ENCODE results near the gene GGT6.
A peak's percentile ranks its signal among the peaks of the same experiment; 100 is the strongest.
"Not testable (repeated sequence)": the region's sequence is repeated elsewhere in the genome, so short reads cannot be mapped to it uniquely, and the experiment has no call there.

GGT6 gene

GRCh38 chr17:4560421-4560820 lies at the start of gene GGT6:
TSS of gene GGT6 (minus strand) at chr17:4560577. CDS start at chr17:4560521, 56 bp downstream.
- DNase-seq (ENCODE audit: low read depth, low spot score) = no peak

DNA sequence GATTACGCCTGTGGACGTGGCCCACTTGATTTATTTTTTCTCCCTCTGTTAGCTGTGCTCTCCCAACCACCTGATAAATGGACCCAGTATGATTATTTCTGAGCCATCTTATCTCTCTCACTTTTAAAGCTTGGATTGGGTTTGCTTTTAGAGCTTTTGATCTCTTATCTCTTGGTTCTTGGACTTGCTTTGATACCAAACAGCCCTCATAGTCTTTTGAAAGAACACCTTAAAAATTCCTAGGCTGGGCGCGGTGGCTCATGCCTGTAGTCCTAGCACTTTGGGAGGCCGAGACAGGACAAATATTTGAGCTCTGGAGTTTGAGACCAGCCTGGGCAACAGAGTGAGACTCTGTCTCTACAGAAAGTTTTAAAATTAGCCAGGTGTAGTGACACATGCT lies 49.8 kb upstream of the GGT6 start:
- no peak for DNase-seq (ENCODE audit: low read depth, low spot score)

DNA sequence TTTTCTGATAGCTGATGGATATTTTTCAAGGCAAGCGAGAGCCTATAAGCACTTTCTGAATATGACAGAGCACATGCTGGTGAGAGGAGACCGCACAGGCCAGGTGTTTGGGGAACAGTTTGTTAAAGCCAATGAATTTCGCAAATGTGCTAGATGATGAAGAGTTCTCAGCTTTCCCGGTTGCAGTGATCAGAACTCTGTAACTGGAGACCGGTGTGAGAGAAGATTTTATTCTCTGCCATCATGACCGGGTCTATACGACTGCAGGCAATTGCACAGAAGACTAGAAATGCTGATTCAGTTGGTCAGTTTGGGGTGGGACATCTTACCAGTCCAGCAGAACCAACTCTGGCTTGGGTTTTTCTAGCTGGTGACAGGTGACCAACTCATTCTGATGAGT lies 49.4 kb upstream of the GGT6 start:
- DNase-seq (ENCODE audit: low read depth, low spot score) = no peak

- DNase-seq (ENCODE audit: low read depth, low spot score) = peak; percentile 76
Observed at GRCh38 chr17:4607773-4608187, 47.4 kb upstream of the GGT6 start.

GRCh38 chr17:4607261-4607741 lies 46.9 kb upstream of the GGT6 start:
- DNase-seq (ENCODE audit: low read depth, low spot score) = no peak

DNA sequence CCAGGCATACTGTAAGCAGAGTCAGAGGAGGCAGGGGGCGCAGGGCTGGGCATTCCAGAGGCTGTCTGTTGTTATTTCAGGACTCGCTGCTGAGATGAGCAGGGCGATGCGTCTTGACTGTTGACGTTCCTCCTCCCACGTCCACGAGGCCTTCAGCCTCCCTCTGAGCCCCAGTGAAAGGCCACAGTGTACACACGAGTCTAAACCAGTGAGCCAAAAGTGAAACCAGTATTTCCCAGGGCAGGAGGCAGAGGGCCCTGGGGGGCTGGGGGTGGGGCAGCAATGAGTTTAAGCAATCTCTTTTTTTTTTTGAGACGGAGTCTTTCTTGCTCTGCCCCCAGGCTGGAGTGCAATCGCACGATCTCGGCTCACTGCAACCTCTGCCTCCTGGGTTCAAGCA lies 45.4 kb upstream of the GGT6 start:
- peak; percentile 96 for DNase-seq (ENCODE audit: low read depth, low spot score)

GRCh38 chr17:4604736-4605135 lies 44.4 kb upstream of the GGT6 start:
- DNase-seq (ENCODE audit: low read depth, low spot score) = not testable (repeated sequence)

- DNase-seq (ENCODE audit: low read depth, low spot score) = peak; percentile 80
Observed at GRCh38 chr17:4604111-4604644, 43.8 kb upstream of the GGT6 start.

DNA sequence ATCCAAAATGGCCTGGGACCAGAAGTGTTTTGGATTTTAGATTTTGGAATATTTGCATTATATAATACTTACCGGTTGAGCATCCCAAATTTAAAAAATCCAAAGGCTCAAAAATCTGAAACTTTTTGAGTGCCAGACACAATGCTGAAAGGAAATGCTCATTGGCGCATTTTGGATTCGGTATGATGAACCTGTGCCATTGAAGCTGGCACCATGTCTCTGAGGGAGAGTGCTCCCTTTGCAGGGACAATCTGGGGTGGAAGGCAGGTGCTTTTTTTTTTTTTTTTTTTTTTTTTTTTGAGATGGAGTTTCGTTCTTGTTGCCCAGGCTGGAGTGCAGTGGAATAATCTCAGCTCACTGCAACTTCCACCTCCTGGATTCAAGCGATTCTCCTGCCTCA lies 41.7 kb upstream of the GGT6 start:
- no peak for DNase-seq (ENCODE audit: low read depth, low spot score)

DNA sequence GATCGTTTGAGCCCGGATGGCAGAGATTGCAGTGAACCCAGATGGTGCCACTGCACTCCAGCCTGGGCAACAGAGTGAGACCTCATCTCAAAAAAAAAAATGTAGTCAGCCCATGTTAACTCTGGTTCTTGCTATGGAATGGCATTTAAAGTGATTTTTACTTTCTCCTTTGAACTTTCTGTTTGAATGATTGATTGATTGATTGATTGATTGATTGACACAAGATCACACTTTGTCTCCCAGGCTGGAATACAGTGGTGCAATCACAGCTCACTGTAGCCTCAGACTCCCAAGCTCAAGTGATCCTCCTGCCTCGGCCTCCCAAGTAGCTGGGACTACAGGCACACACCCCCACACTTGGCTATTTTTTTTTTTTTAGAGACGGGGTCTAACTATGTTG lies 40.9 kb upstream of the GGT6 start:
- DNase-seq (ENCODE audit: low read depth, low spot score) = no peak

- no peak for DNase-seq (ENCODE audit: low read depth, low spot score)
Observed at GRCh38 chr17:4600563-4600962, 40.2 kb upstream of the GGT6 start.

DNA sequence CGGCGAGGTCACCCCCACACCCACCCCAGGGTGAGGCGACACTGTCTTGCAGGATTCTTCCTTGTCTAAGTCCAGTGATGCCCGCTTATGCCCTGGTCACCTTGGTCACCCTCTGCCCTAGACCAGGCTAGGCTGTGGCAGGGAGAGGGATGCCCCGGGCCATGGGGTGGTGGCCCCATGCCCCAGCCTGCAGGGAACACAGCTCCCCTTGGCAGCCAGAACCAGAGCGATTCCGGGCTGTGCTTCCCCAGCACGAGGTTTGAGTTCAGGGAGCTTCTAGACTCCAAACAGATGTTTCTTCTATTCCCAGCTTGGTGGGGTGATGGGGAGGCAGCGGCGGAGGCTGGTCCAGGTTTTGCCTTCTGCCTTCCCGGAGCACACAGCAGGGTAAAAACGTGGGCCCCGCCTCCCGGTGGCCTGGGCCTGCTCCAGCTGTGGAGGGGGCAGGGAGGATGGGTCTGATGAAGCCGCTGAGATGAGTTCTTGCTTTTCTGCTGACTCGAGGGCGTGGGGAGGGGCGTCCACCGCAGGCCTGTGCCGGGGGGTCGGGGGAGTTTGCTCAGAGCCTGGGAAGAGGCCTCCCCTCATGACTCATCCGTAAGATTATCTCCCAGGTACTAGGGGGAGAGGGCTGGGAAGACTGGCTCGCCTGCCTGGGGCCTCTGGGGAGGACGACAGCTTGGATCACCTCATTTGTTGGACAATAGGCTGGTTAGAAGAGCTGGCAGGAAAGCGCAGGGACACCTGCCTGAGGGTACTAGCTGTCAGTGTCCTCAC lies 39.3 kb upstream of the GGT6 start:
- DNase-seq (ENCODE audit: low read depth, low spot score) = peak; percentile 78

DNA sequence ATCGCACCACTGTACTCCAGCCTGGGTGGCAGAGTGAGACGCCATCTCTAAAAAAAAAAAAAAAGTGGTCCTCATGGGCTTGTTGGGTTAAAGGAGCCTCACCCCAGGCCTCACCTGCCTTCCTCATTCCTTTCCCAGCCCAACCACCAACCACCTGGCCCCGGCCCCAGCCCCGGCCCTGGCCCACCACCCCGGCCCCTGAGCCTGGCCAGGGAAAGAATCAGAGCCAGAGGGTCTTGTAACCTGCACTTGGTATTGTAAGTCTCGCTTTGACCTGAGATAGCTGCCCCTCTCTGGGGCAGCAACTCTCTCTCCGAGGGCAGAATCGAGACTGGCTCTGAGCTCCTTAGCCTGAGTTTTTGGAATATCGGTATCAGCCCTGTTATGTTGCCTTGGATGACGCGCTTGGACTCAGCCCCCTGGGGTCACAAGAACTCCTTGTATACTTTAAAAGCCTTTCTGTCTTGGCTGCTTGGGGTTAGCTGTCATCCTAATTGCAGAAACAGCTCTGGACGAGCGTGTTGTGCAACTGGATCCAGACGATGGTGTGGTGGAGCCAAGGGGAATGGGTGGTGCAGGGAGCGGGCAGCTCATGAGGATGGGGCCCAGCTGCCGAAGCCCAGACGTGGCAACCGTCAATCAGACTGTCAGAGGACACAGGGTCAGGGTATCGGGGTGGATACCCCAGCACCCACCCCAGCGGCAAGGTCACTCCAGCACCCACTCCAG lies 38.6 kb upstream of the GGT6 start:
- DNase-seq (ENCODE audit: low read depth, low spot score) = no peak

DNA sequence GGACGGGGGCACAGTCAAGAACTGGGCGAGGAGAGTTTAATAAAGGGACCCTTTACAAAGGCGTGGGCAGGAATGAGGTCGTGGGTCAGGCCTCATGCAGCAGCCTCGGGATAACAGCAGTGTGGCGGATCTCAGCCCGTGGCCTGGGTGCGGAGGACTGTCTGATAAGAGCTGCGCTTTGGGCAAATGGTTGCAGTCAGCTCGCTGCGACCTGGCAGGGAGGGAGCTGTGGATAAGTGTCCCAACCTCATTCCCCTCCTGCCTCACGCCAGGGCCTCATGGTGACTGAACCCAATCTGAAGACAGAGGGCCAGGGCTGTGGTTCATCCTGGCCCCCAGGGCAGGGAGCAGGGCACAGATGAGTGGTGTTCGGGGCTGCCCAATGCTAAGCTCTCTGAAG lies 37.6 kb upstream of the GGT6 start:
- DNase-seq (ENCODE audit: low read depth, low spot score) = no peak

GRCh38 chr17:4596636-4597380 lies 36.4 kb upstream of the GGT6 start:
- DNase-seq (ENCODE audit: low read depth, low spot score) = no peak

- not testable (repeated sequence) for DNase-seq (ENCODE audit: low read depth, low spot score)
Observed at GRCh38 chr17:4595685-4596342, 35.4 kb upstream of the GGT6 start.

DNA sequence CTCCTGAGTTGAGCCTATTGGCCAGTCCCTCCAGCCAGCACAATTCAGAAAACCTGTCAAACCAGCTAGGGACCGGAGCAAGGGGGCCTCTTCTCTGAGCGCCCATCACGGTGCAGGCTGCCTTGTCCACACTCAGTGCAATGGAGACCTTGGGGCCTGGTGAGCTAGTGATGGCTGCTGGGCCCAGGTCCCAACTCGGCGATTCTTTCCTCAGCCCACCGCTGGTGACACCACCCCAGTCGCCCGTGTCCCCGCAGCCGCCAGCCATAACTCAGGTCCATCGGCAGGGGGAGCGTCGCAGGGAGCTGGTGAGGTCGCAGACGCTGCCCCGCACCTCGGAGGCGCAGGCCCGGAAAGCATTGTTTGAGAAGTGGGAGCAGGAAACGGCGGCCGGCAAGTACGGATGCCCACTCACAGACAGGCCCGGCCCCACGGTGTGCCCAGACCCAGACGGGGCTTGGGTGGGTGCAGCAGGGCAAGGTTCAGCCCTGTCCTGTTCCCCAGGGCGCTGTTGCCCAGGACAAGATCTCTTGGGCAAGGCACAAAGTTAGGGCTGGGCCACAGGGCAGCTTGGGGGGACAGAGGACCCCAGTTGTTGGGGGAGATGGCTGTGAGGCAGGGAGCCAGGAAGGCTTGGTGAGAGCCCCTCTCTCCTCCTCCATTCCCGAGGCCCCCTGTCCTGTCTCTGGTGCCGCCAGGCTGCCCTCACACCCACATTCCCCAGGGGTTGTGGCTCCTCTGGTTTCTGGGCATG lies 34.7 kb upstream of the GGT6 start:
- DNase-seq (ENCODE audit: low read depth, low spot score) = no peak

DNA sequence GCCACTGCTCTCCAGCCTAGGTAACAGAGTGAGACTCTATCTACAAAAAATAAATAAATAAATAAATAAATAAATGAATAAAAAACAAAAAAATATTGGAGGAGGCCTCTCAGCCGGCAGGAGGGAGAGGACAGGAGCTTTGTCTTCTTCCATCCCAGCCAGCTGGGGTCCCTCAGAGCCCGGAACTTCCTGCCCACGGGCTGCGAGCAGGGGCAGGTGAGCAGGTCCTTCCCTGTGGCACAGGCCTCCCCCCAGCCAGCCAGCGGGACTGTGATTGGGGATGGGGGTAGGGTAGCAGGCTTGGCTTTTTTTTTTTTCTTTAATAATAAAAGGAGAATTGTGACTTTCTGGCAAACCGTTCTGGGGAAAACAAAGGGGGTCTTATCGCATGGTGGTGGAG lies 34.0 kb upstream of the GGT6 start:
- DNase-seq (ENCODE audit: low read depth, low spot score) = no peak

GRCh38 chr17:4593021-4593421 lies 32.6 kb upstream of the GGT6 start:
- DNase-seq (ENCODE audit: low read depth, low spot score) = no peak

- no peak for DNase-seq (ENCODE audit: low read depth, low spot score)
Observed at GRCh38 chr17:4592240-4593005, 32.0 kb upstream of the GGT6 start.
